CD14-positive monocyte (primary cell): ENCODE results near the gene CDK4. TPM values are rescaled to one million over a fixed set of nuclear protein-coding genes. Genes with fewer than 3 reads are reported as not detected.

Experiments used
- DNase-seq, 3 donors: peaks; one replicate each; pipeline ENCODE4 v3.0.0-alpha.2; 2011 to 2022
- H2AFZ ChIP-seq: 2 replicates; pipeline ENCODE4 v1.6.0; 2012; ENCODE audit warnings: mild to moderate bottlenecking, low read depth, low read length, inconsistent platforms; ENCODE audit not compliant: insufficient read depth, poor library complexity, severe bottlenecking
- H3K27ac ChIP-seq, 2 donors: 1 replicate in 1 of 2; 2 replicates in 1 of 2; pipeline ENCODE4 v1.5.1; 2012 to 2013; ENCODE audit warnings: low read length in 2 of 2, control low read depth in 1 of 2, inconsistent platforms in 1 of 2, low read depth in 1 of 2, mild to moderate bottlenecking in 1 of 2
- H3K27me3 ChIP-seq, 2 donors: one replicate each; pipeline versions ENCODE4 v1.6.0 to v1.6.1; 2011 to 2013; ENCODE audit warnings: low read length in 2 of 2; ENCODE audit not compliant: control insufficient read depth in 2 of 2, insufficient read depth in 2 of 2
- H3K36me3 ChIP-seq, 2 donors: replicated peaks in 1 of 2; 1 replicate in 1 of 2; 2 replicates in 1 of 2; pipeline versions ENCODE4 v1.5.1 to v1.6.1; 2012 to 2013; ENCODE audit warnings: low read length in 2 of 2, control low read depth in 1 of 2, inconsistent platforms in 1 of 2, mild to moderate bottlenecking in 1 of 2; ENCODE audit not compliant: insufficient read depth in 2 of 2, control insufficient read depth in 1 of 2
- H3K4me1 ChIP-seq, 2 donors: 1 replicate in 1 of 2; 2 replicates in 1 of 2; pipeline versions ENCODE4 v1.5.1 to v1.6.1; 2012 to 2013; ENCODE audit warnings: low read length in 2 of 2, control low read depth in 1 of 2, inconsistent platforms in 1 of 2, mild to moderate bottlenecking in 1 of 2, moderate library complexity in 1 of 2; ENCODE audit not compliant: insufficient read depth in 2 of 2, control insufficient read depth in 1 of 2
- H3K4me2 ChIP-seq: replicated peaks from 2 replicates; pipeline ENCODE3; 2012; ENCODE audit warnings: low read length, moderate library complexity, mild to moderate bottlenecking; ENCODE audit not compliant: poor library complexity, severe bottlenecking; ENCODE audit errors: extremely low read depth
- H3K4me3 ChIP-seq, 3 experiments: fragments of 200-600 bp in 1 of 3; sonication (generic) in 1 of 3; replicated peaks in 1 of 3; 1 replicate in 2 of 3; 2 replicates in 1 of 3; pipeline ENCODE4 v1.5.1; 2011 to 2013; ENCODE audit warnings: low read length in 3 of 3, mild to moderate bottlenecking in 3 of 3, control low read depth in 2 of 3, low read depth in 2 of 3, inconsistent platforms in 1 of 3, moderate library complexity in 1 of 3
- H3K79me2 ChIP-seq: 2 replicates; pipeline ENCODE4 v1.6.0; 2012; ENCODE audit warnings: mild to moderate bottlenecking, control low read depth, inconsistent platforms, low read length, moderate library complexity; ENCODE audit not compliant: insufficient read depth
- H3K9ac ChIP-seq: 2 replicates; pipeline ENCODE4 v1.6.0; 2017; ENCODE audit warnings: low read length, mild to moderate bottlenecking; ENCODE audit not compliant: insufficient read depth, poor library complexity, severe bottlenecking
- H3K9me3 ChIP-seq, 2 donors: replicated peaks in 1 of 2; 1 replicate in 1 of 2; 2 replicates in 1 of 2; pipeline versions ENCODE4 v1.5.1 to v1.6.1; 2012 to 2013; ENCODE audit warnings: low read length in 2 of 2, control low read depth in 1 of 2; ENCODE audit not compliant: control insufficient read depth in 1 of 2, insufficient read depth in 1 of 2
- H4K20me1 ChIP-seq: 2 replicates; pipeline ENCODE4 v1.6.0; 2012; ENCODE audit warnings: mild to moderate bottlenecking, low read length, control low read depth, moderate library complexity; ENCODE audit not compliant: insufficient read depth
- H3K27ac Mint-ChIP-seq, 7 donors: one replicate each; pipeline ENCODE4 v1.8.0; 2020; ENCODE audit warnings: mild to moderate bottlenecking in 7 of 7, mixed read lengths in 7 of 7, moderate library complexity in 6 of 7, inconsistent platforms in 2 of 7
- H3K27me3 Mint-ChIP-seq, 3 donors: one replicate each; pipeline ENCODE4 v1.8.0; 2021 to 2022; ENCODE audit warnings: low read depth in 3 of 3, mild to moderate bottlenecking in 3 of 3, mixed read lengths in 3 of 3, moderate library complexity in 3 of 3, inconsistent platforms in 1 of 3
- H3K36me3 Mint-ChIP-seq, 2 donors: one replicate each; pipeline ENCODE4 v1.8.0; 2020; ENCODE audit warnings: mixed read lengths in 2 of 2, inconsistent platforms in 1 of 2, mild to moderate bottlenecking in 1 of 2
- H3K4me1 Mint-ChIP-seq: one replicate; pipeline ENCODE4 v1.8.0; 2020; ENCODE audit warnings: mild to moderate bottlenecking, mixed read lengths
- H3K4me3 Mint-ChIP-seq, 2 donors: one replicate each; pipeline ENCODE4 v1.8.0; 2020; ENCODE audit warnings: mild to moderate bottlenecking in 2 of 2, mixed read lengths in 2 of 2, moderate library complexity in 1 of 2
- H3K9me3 Mint-ChIP-seq, 7 donors: one replicate each; pipeline ENCODE4 v1.8.0; 2020 to 2022; ENCODE audit warnings: mixed read lengths in 7 of 7, mild to moderate bottlenecking in 6 of 7, moderate library complexity in 6 of 7, inconsistent platforms in 2 of 7
- WGBS: methylation state at CpG from one replicate; pipeline ENCODE4 v1.1.5; 2013; ENCODE audit warnings: missing lambda C conversion rate; ENCODE audit not compliant: insufficient coverage; 5-methylcytosine and 5-hydroxymethylcytosine counted together
- intact Hi-C, 2 donors: fragments of 100-400 bp; cut with micrococcal nuclease; formaldehyde crosslinking; loops; one replicate each; pipeline versions ENCODE4 v1.15.0 to v1.15.1; 2023
- polyA plus RNA-seq, 3 donors: library from polyadenylated mRNA; depleted of rRNA in 1 of 3; unstranded in 2 of 3; stranded (reverse) in 1 of 3; fragments of 300-500 nt in 2 of 3; fragments of >200 nt in 1 of 3; fragmentation: Illumina TruSeq in 2 of 3; gene quantifications; 1 replicate in 2 of 3; 2 replicates in 1 of 3; pipeline ENCODE4 v1.2.3, GENCODE V29; 2012 to 2021
- TF ChIP-seq, protein P1 (sequence below): fragments of 200-600 bp; IDR thresholded peaks from one replicate; pipeline ENCODE4 v1.8.0; 2022; ENCODE audit warnings: antibody characterized with exemption, mild to moderate bottlenecking

CDK4 gene
- polyA plus RNA-seq, 3 donors: 26.2 to 38.4 (median 27.4) TPM

DNA sequence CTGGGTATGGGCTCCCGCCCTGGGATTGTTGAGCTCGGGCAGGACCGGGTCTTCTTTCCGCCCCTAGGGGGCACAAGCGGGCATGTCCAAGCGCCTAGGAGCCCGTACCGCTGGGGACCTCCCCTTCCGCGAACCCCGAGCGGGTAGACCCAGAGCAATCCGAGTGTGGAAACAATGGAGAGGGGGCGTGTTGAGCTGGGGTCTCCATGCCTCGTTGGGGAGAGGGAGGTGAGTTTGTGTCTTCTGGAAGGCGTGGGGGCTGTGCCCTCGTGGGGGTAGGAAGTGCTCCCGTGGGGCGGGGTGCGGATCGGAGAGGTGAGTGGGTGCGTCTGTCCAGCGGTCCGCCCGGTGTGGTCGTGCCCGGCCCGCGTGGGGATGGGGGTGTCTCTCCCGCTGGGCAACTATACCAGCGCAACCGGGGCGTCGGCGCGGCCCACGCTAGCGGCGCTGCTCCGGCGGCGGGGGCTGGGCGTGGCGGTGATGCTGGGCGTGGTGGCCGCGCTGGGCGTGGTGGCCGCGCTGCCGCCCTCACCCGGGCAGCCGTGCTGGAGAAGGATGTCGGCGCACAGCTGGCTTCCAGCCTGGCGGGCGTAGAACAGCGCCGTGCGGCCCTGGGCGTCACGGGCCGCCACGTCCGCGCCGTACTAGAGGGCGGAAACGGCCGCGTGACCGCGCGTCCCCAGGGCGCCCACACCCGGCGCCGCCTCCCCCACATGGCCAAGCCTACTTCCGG, 25.8 kb downstream of the CDK4 start:
- Histone ChIP-seq H3K4me3 (no peak overlapping the region), H3K4me2 (no peak overlapping the region), H3K27ac (no peak overlapping the region), H4K20me1 (peaks cover 3% of the 10 kb centered on the region), H3K27me3 (no peaks in the 10 kb centered on the region), H3K79me2 (no peaks in the 10 kb centered on the region), H3K36me3 (peaks cover 45 to 55% of the 10 kb centered on the region in 2 donors), H3K9ac (no peak overlapping the region), H3K9me3 (peaks cover 0 to 14% of the 10 kb centered on the region in 2 donors), H3K4me1 (no peaks in the 10 kb centered on the region), H2AFZ (no peak overlapping the region)
- H3K4me3 Mint-ChIP-seq: peak overlapping the region; percentile 74 to 84
- peaks cover 0 to 15% (median 12%) of the 10 kb centered on the region in 7 donors for H3K9me3 Mint-ChIP-seq
- intact Hi-C loops: no loop called here
- H3K36me3 Mint-ChIP-seq: peaks cover 40 to 57% of the 10 kb centered on the region in 2 donors
- peaks cover 0 to 2% (median 1%) of the 10 kb centered on the region in 3 donors for H3K27me3 Mint-ChIP-seq
- TF ChIP-seq, protein P1, sequence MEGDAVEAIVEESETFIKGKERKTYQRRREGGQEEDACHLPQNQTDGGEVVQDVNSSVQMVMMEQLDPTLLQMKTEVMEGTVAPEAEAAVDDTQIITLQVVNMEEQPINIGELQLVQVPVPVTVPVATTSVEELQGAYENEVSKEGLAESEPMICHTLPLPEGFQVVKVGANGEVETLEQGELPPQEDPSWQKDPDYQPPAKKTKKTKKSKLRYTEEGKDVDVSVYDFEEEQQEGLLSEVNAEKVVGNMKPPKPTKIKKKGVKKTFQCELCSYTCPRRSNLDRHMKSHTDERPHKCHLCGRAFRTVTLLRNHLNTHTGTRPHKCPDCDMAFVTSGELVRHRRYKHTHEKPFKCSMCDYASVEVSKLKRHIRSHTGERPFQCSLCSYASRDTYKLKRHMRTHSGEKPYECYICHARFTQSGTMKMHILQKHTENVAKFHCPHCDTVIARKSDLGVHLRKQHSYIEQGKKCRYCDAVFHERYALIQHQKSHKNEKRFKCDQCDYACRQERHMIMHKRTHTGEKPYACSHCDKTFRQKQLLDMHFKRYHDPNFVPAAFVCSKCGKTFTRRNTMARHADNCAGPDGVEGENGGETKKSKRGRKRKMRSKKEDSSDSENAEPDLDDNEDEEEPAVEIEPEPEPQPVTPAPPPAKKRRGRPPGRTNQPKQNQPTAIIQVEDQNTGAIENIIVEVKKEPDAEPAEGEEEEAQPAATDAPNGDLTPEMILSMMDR: peak; percentile 17
- H3K27ac Mint-ChIP-seq: peak overlapping the region in 1 of 7 donors; percentile 60
- DNase-seq: no peak
- H3K4me1 Mint-ChIP-seq: peaks cover 3% of the 10 kb centered on the region
- 91% methylated on average over 64 of the region's 79 CpGs for WGBS

DNA sequence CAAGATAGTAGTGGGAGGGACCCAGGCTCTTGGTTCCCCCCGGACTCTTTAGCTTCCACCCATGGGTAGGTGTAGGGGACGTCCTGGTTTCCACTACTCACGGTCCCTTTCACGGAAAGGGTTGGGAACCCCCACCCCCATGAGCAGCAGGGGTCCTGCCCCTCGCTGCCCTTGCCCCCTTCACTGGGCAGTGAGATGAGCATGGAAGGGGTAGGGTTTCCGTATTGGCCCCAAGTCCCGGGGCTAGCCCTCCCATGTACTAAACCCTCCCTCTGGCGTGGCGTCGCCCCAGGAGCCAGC, 26.3 kb downstream of the CDK4 start:
- Mint-ChIP-seq H3K27ac (no peak overlapping the region), H3K9me3 (peaks cover 0 to 15% (median 12%) of the 10 kb centered on the region in 7 donors), H3K4me1 (peaks cover 3% of the 10 kb centered on the region), H3K36me3 (peaks cover 40 to 57% of the 10 kb centered on the region in 2 donors), H3K4me3 (no peak overlapping the region), H3K27me3 (peaks cover 0 to 2% (median 1%) of the 10 kb centered on the region in 3 donors)
- H4K20me1 ChIP-seq: peaks cover 6% of the 10 kb centered on the region
- peaks cover 0 to 14% of the 10 kb centered on the region in 2 donors for H3K9me3 ChIP-seq
- no peak overlapping the region for H2AFZ ChIP-seq
- no CpG with 5 or more reads among the region's 10 CpGs for WGBS
- TF ChIP-seq, protein P1: no peak
- no peak overlapping the region for H3K4me2 ChIP-seq
- H3K9ac ChIP-seq: no peak overlapping the region
- DNase-seq: no peak
- intact Hi-C loops: no loop called here
- H3K79me2 ChIP-seq: no peaks in the 10 kb centered on the region
- H3K27ac ChIP-seq: no peak overlapping the region
- peaks cover 45 to 55% of the 10 kb centered on the region in 2 donors for H3K36me3 ChIP-seq
- H3K4me3 ChIP-seq: no peak overlapping the region
- no peaks in the 10 kb centered on the region for H3K4me1 ChIP-seq
- H3K27me3 ChIP-seq: no peaks in the 10 kb centered on the region
